A549 treated with Hydrocortisone at 1 μM for 4 hours (cell line): ENCODE results near the gene ING3. TPM values are rescaled to one million over a fixed set of nuclear protein-coding genes. Genes with fewer than 3 reads are reported as not detected.

ENCODE experiments used
- total RNA-seq: library from RNA; stranded (reverse); fragments of 200-300 nt; extraction: Qiagen RNA extraction; gene quantifications from 5 replicates; pipeline ENCODE4 v1.2.3, GENCODE V29; 2022

Gene ING3
- total RNA-seq = 4.4 to 5.8 TPM (median 4.9 TPM) in 5 replicates

GRCh38 chr7:120950539-120951308 lies at the start of gene ING3:
Gene ING3, plus strand, starts transcription at chr7:120950777. Its CDS starts 120 bp downstream, at chr7:120950897.

GRCh38 chr7:120988591-120989256 lies 38.1 kb downstream of the ING3 start, which contains the start of gene CPED1:
Gene CPED1, plus strand, starts transcription at chr7:120988711. Its CDS starts 911 bp downstream, at chr7:120989622.

Other genes starting within 250 kb of the ING3 start
- 0.28 to 1.2 TPM (median 0.58 TPM) in 5 replicates for gene TSPAN12, start 92.6 kb upstream of the ING3 start, total RNA-seq
- gene CPED1, start 37.9 kb downstream of the ING3 start, total RNA-seq = 0.03 to 0.10 TPM (median 0.05 TPM) in 3 of 5 replicates, not detected in the others